A172 (cell line): ENCODE results near the gene VAX1. TPM values are rescaled to one million over a fixed set of nuclear protein-coding genes. Genes with fewer than 3 reads are reported as not detected.
"Not testable (repeated sequence)": the region's sequence is repeated elsewhere in the genome, so short reads cannot be mapped to it uniquely, and the experiment has no call there.

Experiments used
- DNase-seq: peaks from one replicate; pipeline ENCODE4 v3.0.0-alpha.2; 2015; ENCODE audit warnings: low spot score
- total RNA-seq: library from RNA; depleted of rRNA; stranded (reverse); fragments of >200 nt; shearing (Covaris generic); gene quantifications from 2 replicates; pipeline ENCODE4 v1.2.3, GENCODE V29; 2014; rRNA removed

VAX1 gene
- total RNA-seq, 1 experiment from 2014 or later: not detected

GRCh38 chr10:117084421-117085246 lies 53.4 kb downstream of the VAX1 start:
- not testable (repeated sequence) for DNase-seq

Other genes starting within 250 kb of the VAX1 start
- 5.6 and 7.7 TPM in 2 replicates for gene SHTN1, start 133.1 kb downstream of the VAX1 start, total RNA-seq
- not detected in 2 replicates for gene KCNK18, start 59.2 kb upstream of the VAX1 start, total RNA-seq
- not detected in 2 replicates for gene SLC18A2, start 102.8 kb upstream of the VAX1 start, total RNA-seq
- gene PDZD8, start 237.2 kb upstream of the VAX1 start, total RNA-seq: 23.9 and 24.8 TPM in 2 replicates